Astrocyte (in vitro differentiated cells and primary cell): ENCODE results near the gene ZMPSTE24.

ENCODE experiments used
- EZH2 ChIP-seq: IDR thresholded peaks from 2 replicates; pipeline ENCODE4 v1.6.1; 2012; ENCODE audit warnings: mild to moderate bottlenecking, low read length, inconsistent platforms; ENCODE audit not compliant: insufficient read depth
- TF ChIP-seq, protein P1 (sequence below): IDR thresholded peaks from 2 replicates; pipeline ENCODE4 v1.5.1; 2011; ENCODE audit warnings: low read depth, mild to moderate bottlenecking, inconsistent platforms, low read length, moderate library complexity; ENCODE audit not compliant: insufficient read depth

DNA sequence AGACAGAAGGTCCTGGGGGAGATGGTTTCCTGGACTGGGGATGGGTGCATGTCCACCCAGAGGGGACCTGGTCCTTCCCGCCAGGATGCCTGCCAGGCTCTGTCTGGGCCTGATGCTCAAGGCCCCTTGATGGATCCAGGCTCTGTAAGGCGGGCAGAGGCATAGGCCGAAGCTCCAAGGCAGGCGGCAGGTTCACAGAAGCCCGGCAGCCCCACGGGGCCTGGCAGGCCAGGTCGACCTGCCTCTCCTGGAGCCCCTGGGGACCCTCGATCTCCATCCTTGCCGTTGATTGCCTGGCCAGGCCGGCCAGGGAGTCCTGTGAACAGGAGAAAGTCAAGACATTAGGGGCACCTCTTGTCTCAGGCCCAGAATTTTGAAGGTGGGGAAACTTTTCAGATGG lies 43.0 kb downstream of the ZMPSTE24 start:
- TF ChIP-seq, protein P1, sequence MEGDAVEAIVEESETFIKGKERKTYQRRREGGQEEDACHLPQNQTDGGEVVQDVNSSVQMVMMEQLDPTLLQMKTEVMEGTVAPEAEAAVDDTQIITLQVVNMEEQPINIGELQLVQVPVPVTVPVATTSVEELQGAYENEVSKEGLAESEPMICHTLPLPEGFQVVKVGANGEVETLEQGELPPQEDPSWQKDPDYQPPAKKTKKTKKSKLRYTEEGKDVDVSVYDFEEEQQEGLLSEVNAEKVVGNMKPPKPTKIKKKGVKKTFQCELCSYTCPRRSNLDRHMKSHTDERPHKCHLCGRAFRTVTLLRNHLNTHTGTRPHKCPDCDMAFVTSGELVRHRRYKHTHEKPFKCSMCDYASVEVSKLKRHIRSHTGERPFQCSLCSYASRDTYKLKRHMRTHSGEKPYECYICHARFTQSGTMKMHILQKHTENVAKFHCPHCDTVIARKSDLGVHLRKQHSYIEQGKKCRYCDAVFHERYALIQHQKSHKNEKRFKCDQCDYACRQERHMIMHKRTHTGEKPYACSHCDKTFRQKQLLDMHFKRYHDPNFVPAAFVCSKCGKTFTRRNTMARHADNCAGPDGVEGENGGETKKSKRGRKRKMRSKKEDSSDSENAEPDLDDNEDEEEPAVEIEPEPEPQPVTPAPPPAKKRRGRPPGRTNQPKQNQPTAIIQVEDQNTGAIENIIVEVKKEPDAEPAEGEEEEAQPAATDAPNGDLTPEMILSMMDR: no peak
- no peak for TF ChIP-seq EZH2
